K562 treated with DMSO at 1 percent for 4 hours (cell line): ENCODE data around the gene RTKN. TPM values are rescaled to one million over a fixed set of nuclear protein-coding genes. Genes with fewer than 3 reads are reported as not detected.

ENCODE experiments used
- total RNA-seq: library from RNA; unstranded; fragments of 300-600 nt; gene quantifications from 2 replicates; pipeline ENCODE4 v1.2.3, GENCODE V29; 2022; ENCODE audit not compliant: insufficient read depth

Gene RTKN
- total RNA-seq: 3.1 and 3.5 TPM in 2 replicates

GRCh38 chr2:74441690-74442482 lies at the start of gene RTKN:
RTKN (minus strand) TSS chr2:74441937; CDS start chr2:74441816, 121 bp downstream.

GRCh38 chr2:74482801-74483674 lies 41.3 kb upstream of the RTKN start, which contains the start of the genes CCDC142 and TTC31:
CCDC142 (minus strand) TSS chr2:74482998; CDS start chr2:74482837, 161 bp downstream.
TTC31 (plus strand) TSS chr2:74483081; CDS start chr2:74483096, 15 bp downstream.

GRCh38 chr2:74472086-74472944 lies 30.6 kb upstream of the RTKN start, which contains the start of gene MRPL53:
MRPL53 (minus strand) TSS chr2:74472680; CDS start chr2:74472660, 20 bp downstream.

GRCh38 chr2:74458132-74458937 lies 16.6 kb upstream of the RTKN start, which contains the start of gene WBP1:
WBP1 (plus strand) TSS chr2:74458438; CDS start chr2:74458603, 165 bp downstream.

GRCh38 chr2:74454654-74455511 lies 13.1 kb upstream of the RTKN start, which contains the start of gene INO80B:
INO80B (plus strand) TSS chr2:74455087; CDS start chr2:74455117, 30 bp downstream.

GRCh38 chr2:74421221-74421870 lies 20.4 kb downstream of the RTKN start, which contains the start of the genes C2orf81 and WDR54:
C2orf81 (minus strand) TSS chr2:74421619; CDS start chr2:74421560, 59 bp downstream.
WDR54 (plus strand) TSS chr2:74421730; CDS start chr2:74422154, 424 bp downstream.

GRCh38 chr2:74379851-74380789 lies 61.6 kb downstream of the RTKN start, which contains the start of gene DCTN1:
DCTN1 (minus strand) TSS chr2:74380311; CDS start chr2:74380037, 274 bp downstream.

Other genes starting within 250 kb of the RTKN start
- gene MTHFD2, start 243.3 kb downstream of the RTKN start, total RNA-seq: 263 and 273 TPM in 2 replicates
- 0.18 and 0.19 TPM in 2 replicates for gene SLC4A5, start 98.5 kb downstream of the RTKN start, total RNA-seq
- gene DCTN1, start 61.6 kb downstream of the RTKN start, total RNA-seq: 51.5 and 62.4 TPM in 2 replicates
- gene C2orf81, start 20.3 kb downstream of the RTKN start, total RNA-seq: 1.9 TPM in 1 of 2 replicates, not detected in the other
- 5.0 and 9.9 TPM in 2 replicates for gene WDR54, start 20.2 kb downstream of the RTKN start, total RNA-seq
- 11.7 and 12.3 TPM in 2 replicates for gene INO80B, start 13.2 kb upstream of the RTKN start, total RNA-seq
- gene WBP1, start 16.5 kb upstream of the RTKN start, total RNA-seq: 30.7 and 38.6 TPM in 2 replicates
- gene MOGS, start 23.4 kb upstream of the RTKN start, total RNA-seq: 67.0 and 69.3 TPM in 2 replicates
- gene MRPL53, start 30.7 kb upstream of the RTKN start, total RNA-seq: 40.6 and 79.9 TPM in 2 replicates
- 3.1 and 3.5 TPM in 2 replicates for gene CCDC142, start 41.1 kb upstream of the RTKN start, total RNA-seq
- 12.2 and 12.6 TPM in 2 replicates for gene TTC31, start 41.1 kb upstream of the RTKN start, total RNA-seq
- 5.0 and 8.8 TPM in 2 replicates for gene LBX2, start 57.7 kb upstream of the RTKN start, total RNA-seq
- 17.9 and 23.7 TPM in 2 replicates for gene PCGF1, start 65.8 kb upstream of the RTKN start, total RNA-seq
- gene TLX2, start 72.5 kb upstream of the RTKN start, total RNA-seq: 0.30 TPM in 1 of 2 replicates, not detected in the other
- 0.23 TPM in 1 of 2 replicates, not detected in the other for gene DQX1, start 84.3 kb upstream of the RTKN start, total RNA-seq
- gene AUP1, start 87.8 kb upstream of the RTKN start, total RNA-seq: 139 and 171 TPM in 2 replicates
- 48.2 and 59.0 TPM in 2 replicates for gene HTRA2, start 88.0 kb upstream of the RTKN start, total RNA-seq
- 0.33 and 1.8 TPM in 2 replicates for gene LOXL3, start 112.0 kb upstream of the RTKN start, total RNA-seq
- 22.1 and 27.0 TPM in 2 replicates for gene DOK1, start 112.8 kb upstream of the RTKN start, total RNA-seq
- 0.39 TPM in 1 of 2 replicates, not detected in the other for gene M1AP, start 206.4 kb upstream of the RTKN start, total RNA-seq
- gene SEMA4F, start 212.3 kb upstream of the RTKN start, total RNA-seq: 3.8 and 10.5 TPM in 2 replicates